Mesenchymal stem cell (in vitro differentiated cells and primary cell): Measurements from ENCODE around the gene SCRG1.

Experiments
- DNase-seq: peaks from one replicate; pipeline ENCODE4 v3.0.0-alpha.2; 2013
- H2AFZ ChIP-seq: one replicate; pipeline ENCODE4 v1.6.1; 2013; ENCODE audit warnings: low read depth, mild to moderate bottlenecking, control low read depth, inconsistent platforms, low read length, moderate library complexity
- H2AK5ac ChIP-seq: 2 replicates; pipeline ENCODE4 v1.6.1; 2013; ENCODE audit warnings: low read length, moderate library complexity, mild to moderate bottlenecking, inconsistent platforms; ENCODE audit not compliant: severe bottlenecking
- H2BK120ac ChIP-seq: one replicate; pipeline ENCODE4 v1.6.1; 2013; ENCODE audit warnings: low read depth, mild to moderate bottlenecking, inconsistent platforms, low read length, moderate library complexity
- H2BK12ac ChIP-seq, 2 experiments: one replicate each; pipeline ENCODE4 v1.6.1; 2013; ENCODE audit warnings: inconsistent platforms in 2 of 2, low read length in 2 of 2, mild to moderate bottlenecking in 2 of 2, moderate library complexity in 2 of 2, control low read depth in 1 of 2
- H2BK15ac ChIP-seq: one replicate; pipeline ENCODE4 v1.6.1; 2013; ENCODE audit warnings: mild to moderate bottlenecking, low read depth, inconsistent platforms; ENCODE audit not compliant: poor library complexity, severe bottlenecking
- H2BK5ac ChIP-seq: 2 replicates; pipeline ENCODE4 v1.6.1; 2013; ENCODE audit warnings: low read depth, mild to moderate bottlenecking, low read length, control low read depth, inconsistent platforms; ENCODE audit not compliant: poor library complexity, severe bottlenecking
- H3K14ac ChIP-seq, 2 experiments: one replicate each; pipeline ENCODE4 v1.6.1; 2013; ENCODE audit warnings: inconsistent platforms in 2 of 2, low read length in 2 of 2, control low read depth in 1 of 2, mild to moderate bottlenecking in 1 of 2, moderate library complexity in 1 of 2
- H3K18ac ChIP-seq, 2 experiments: one replicate each; pipeline ENCODE4 v1.6.1; 2013; ENCODE audit warnings: inconsistent platforms in 2 of 2, low read length in 2 of 2, control low read depth in 1 of 2, low read depth in 1 of 2, mild to moderate bottlenecking in 1 of 2
- H3K23ac ChIP-seq, 2 experiments: one replicate each; pipeline ENCODE4 v1.6.1; 2013; ENCODE audit warnings: inconsistent platforms in 2 of 2, low read length in 2 of 2, mild to moderate bottlenecking in 2 of 2, moderate library complexity in 2 of 2, control low read depth in 1 of 2
- H3K27ac ChIP-seq: 2 replicates; pipeline ENCODE4 v1.5.1; 2013; ENCODE audit warnings: mild to moderate bottlenecking, moderate library complexity, low read length, control low read depth, inconsistent platforms; ENCODE audit not compliant: poor library complexity, severe bottlenecking
- H3K27me3 ChIP-seq, 2 experiments: 2 replicates each; pipeline versions ENCODE4 v1.6.1 to v1.7.0; 2013; ENCODE audit warnings: low read length in 2 of 2, mild to moderate bottlenecking in 2 of 2, moderate library complexity in 2 of 2, control low read depth in 1 of 2, inconsistent platforms in 1 of 2; ENCODE audit not compliant: control insufficient read depth in 1 of 2, insufficient read depth in 1 of 2
- H3K36me3 ChIP-seq, 2 experiments: 2 replicates each; pipeline versions ENCODE4 v1.6.1 to v1.7.0; 2013; ENCODE audit warnings: low read length in 2 of 2, control low read depth in 1 of 2, inconsistent platforms in 1 of 2, low read depth in 1 of 2, mild to moderate bottlenecking in 1 of 2; ENCODE audit not compliant: insufficient read depth in 2 of 2, control insufficient read depth in 1 of 2
- H3K4ac ChIP-seq, 2 experiments: one replicate each; pipeline ENCODE4 v1.6.1; 2013; ENCODE audit warnings: inconsistent platforms in 2 of 2, low read length in 2 of 2, mild to moderate bottlenecking in 2 of 2, moderate library complexity in 2 of 2, control low read depth in 1 of 2, low read depth in 1 of 2
- H3K4me1 ChIP-seq: 2 replicates; pipeline ENCODE4 v1.6.1; 2013; ENCODE audit warnings: low read depth, low read length, control low read depth; ENCODE audit not compliant: control insufficient read depth, insufficient read depth
- H3K4me2 ChIP-seq: 2 replicates; pipeline ENCODE4 v1.6.1; 2013; ENCODE audit warnings: low read length, mild to moderate bottlenecking, inconsistent platforms; ENCODE audit not compliant: poor library complexity, severe bottlenecking
- H3K4me3 ChIP-seq, 2 experiments: 2 replicates each; pipeline versions ENCODE4 v1.5.1 to v1.7.0; 2013; ENCODE audit warnings: low read length in 2 of 2, mild to moderate bottlenecking in 2 of 2, control low read depth in 1 of 2, low read depth in 1 of 2; ENCODE audit not compliant: insufficient read depth in 1 of 2
- H3K79me1 ChIP-seq: replicated peaks from 2 replicates; pipeline ENCODE4 v1.6.1; 2013; ENCODE audit warnings: mild to moderate bottlenecking, control low read depth, low read length, inconsistent platforms; ENCODE audit not compliant: poor library complexity, severe bottlenecking
- H3K9ac ChIP-seq: 2 replicates; pipeline ENCODE4 v1.7.0; 2013; ENCODE audit warnings: mild to moderate bottlenecking, low read length, moderate library complexity
- H3K9me3 ChIP-seq: 2 replicates; pipeline ENCODE4 v1.7.0; 2013; ENCODE audit warnings: mild to moderate bottlenecking, low read length; ENCODE audit not compliant: control insufficient read depth
- H4K8ac ChIP-seq: one replicate; pipeline ENCODE4 v1.6.1; 2013; ENCODE audit warnings: inconsistent platforms, mild to moderate bottlenecking, low read length, moderate library complexity
- H4K91ac ChIP-seq: one replicate; pipeline ENCODE4 v1.6.1; 2013; ENCODE audit warnings: mild to moderate bottlenecking, low read length, inconsistent platforms
- WGBS: methylation state at CpG from one replicate; pipeline ENCODE4 v1.1.7; 2013; ENCODE audit warnings: mixed read lengths; 5-methylcytosine and 5-hydroxymethylcytosine counted together

SCRG1 gene

GRCh38 chr4:173404296-173404865 is 5.5 kb upstream of the SCRG1 start:
- H3K27me3 ChIP-seq, result no peaks in the 10 kb centered on the region
- H3K27ac ChIP-seq, result no peak overlapping the region
- H2AK5ac ChIP-seq, result no peak overlapping the region
- H2BK15ac ChIP-seq, result no peak overlapping the region
- H3K4me1 ChIP-seq, result peaks cover 3% of the 10 kb centered on the region
- H3K9me3 ChIP-seq, result no peaks in the 10 kb centered on the region
- H3K4me2 ChIP-seq, result no peak overlapping the region
- no peak overlapping the region for H2BK120ac ChIP-seq
- no peaks in the 10 kb centered on the region for H3K79me1 ChIP-seq
- H3K4me3 ChIP-seq, result no peak overlapping the region
- H3K36me3 ChIP-seq, result peaks cover 0 to 29% of the 10 kb centered on the region in 2 experiments
- no peak overlapping the region for H4K91ac ChIP-seq
- DNase-seq, result no peak
- no peak overlapping the region for H2BK5ac ChIP-seq
- no peak overlapping the region for H3K4ac ChIP-seq
- no peak overlapping the region for H3K9ac ChIP-seq
- 96% methylated on average over 2 of the region's 3 CpGs for WGBS
- no peak overlapping the region for H2AFZ ChIP-seq
- no peak overlapping the region for H3K23ac ChIP-seq
- no peak overlapping the region for H4K8ac ChIP-seq
- no peak overlapping the region for H3K18ac ChIP-seq
- H3K14ac ChIP-seq, result no peak overlapping the region
- no peak overlapping the region for H2BK12ac ChIP-seq

DNA sequence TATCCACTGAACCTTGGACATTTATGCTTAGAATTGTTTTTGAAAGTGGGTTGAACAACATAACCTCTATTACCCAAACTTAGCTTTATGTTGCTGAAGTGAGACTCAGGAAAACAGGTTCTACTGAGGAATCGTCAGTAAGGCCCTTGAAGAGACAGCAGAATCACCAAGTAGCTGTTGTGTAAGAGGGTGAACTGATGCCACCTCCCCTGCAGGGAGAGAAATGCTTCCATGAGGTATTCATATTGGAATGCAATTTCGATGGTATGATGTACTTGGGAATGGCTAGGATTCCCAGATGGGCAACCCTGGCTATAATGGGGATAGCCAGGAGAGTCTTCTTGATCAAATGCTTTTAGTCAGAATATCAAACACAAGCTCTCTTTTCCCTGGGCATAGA is 4.1 kb upstream of the SCRG1 start:
- H3K79me1 ChIP-seq, result no peaks in the 10 kb centered on the region
- no peak overlapping the region for H3K27ac ChIP-seq
- H2BK15ac ChIP-seq, result no peak overlapping the region
- H3K4ac ChIP-seq, result no peak overlapping the region
- H3K4me3 ChIP-seq, result no peak overlapping the region
- no peak overlapping the region for H3K14ac ChIP-seq
- no peaks in the 10 kb centered on the region for H3K27me3 ChIP-seq
- WGBS, result 70% methylated on average over 2 of the region's 2 CpGs
- H3K23ac ChIP-seq, result no peak overlapping the region
- no peak overlapping the region for H2AK5ac ChIP-seq
- peak; percentile 7 for DNase-seq
- H3K4me2 ChIP-seq, result no peak overlapping the region
- H2BK12ac ChIP-seq, result no peak overlapping the region
- peaks cover 0 to 29% of the 10 kb centered on the region in 2 experiments for H3K36me3 ChIP-seq
- H2BK120ac ChIP-seq, result no peak overlapping the region
- no peaks in the 10 kb centered on the region for H3K9me3 ChIP-seq
- H3K4me1 ChIP-seq, result peaks cover 3% of the 10 kb centered on the region
- no peak overlapping the region for H4K8ac ChIP-seq
- H2BK5ac ChIP-seq, result no peak overlapping the region
- H3K18ac ChIP-seq, result no peak overlapping the region
- H4K91ac ChIP-seq, result no peak overlapping the region
- no peak overlapping the region for H3K9ac ChIP-seq
- H2AFZ ChIP-seq, result no peak overlapping the region

GRCh38 chr4:173401063-173401462 is 2.1 kb upstream of the SCRG1 start:
- H3K14ac ChIP-seq, result no peak overlapping the region
- no peak overlapping the region for H3K4me3 ChIP-seq
- H4K8ac ChIP-seq, result no peak overlapping the region
- H2AK5ac ChIP-seq, result no peak overlapping the region
- H3K4ac ChIP-seq, result no peak overlapping the region
- no peak overlapping the region for H3K27ac ChIP-seq
- H3K23ac ChIP-seq, result no peak overlapping the region
- no peak for DNase-seq
- H3K18ac ChIP-seq, result no peak overlapping the region
- no peak overlapping the region for H2AFZ ChIP-seq
- 94% methylated on average over 3 of the region's 4 CpGs for WGBS
- no peak overlapping the region for H4K91ac ChIP-seq
- H3K4me2 ChIP-seq, result no peak overlapping the region
- H3K79me1 ChIP-seq, result no peaks in the 10 kb centered on the region
- H2BK120ac ChIP-seq, result no peak overlapping the region
- H3K36me3 ChIP-seq, result peaks cover 0 to 23% of the 10 kb centered on the region in 2 experiments
- no peaks in the 10 kb centered on the region for H3K9me3 ChIP-seq
- peaks cover 3% of the 10 kb centered on the region for H3K4me1 ChIP-seq
- H2BK5ac ChIP-seq, result no peak overlapping the region
- H2BK15ac ChIP-seq, result no peak overlapping the region
- H2BK12ac ChIP-seq, result no peak overlapping the region
- H3K27me3 ChIP-seq, result no peaks in the 10 kb centered on the region
- H3K9ac ChIP-seq, result no peak overlapping the region

- DNase-seq, result no peak
- Histone ChIP-seq H4K91ac (no peak overlapping the region), H2AFZ (no peak overlapping the region), H3K9ac (peak overlapping the region; percentile 9), H3K36me3 (peaks cover 0 to 19% of the 10 kb centered on the region in 2 experiments), H3K4ac (no peak overlapping the region), H2BK120ac (no peak overlapping the region), H2BK12ac (no peak overlapping the region), H4K8ac (no peak overlapping the region), H2BK5ac (no peak overlapping the region), H3K9me3 (peaks cover 4% of the 10 kb centered on the region), H3K4me2 (no peak overlapping the region), H3K4me3 (no peak overlapping the region), H3K14ac (no peak overlapping the region), H2BK15ac (no peak overlapping the region), H3K4me1 (peaks cover 2% of the 10 kb centered on the region), H3K18ac (no peak overlapping the region), H3K79me1 (no peaks in the 10 kb centered on the region), H3K27me3 (no peaks in the 10 kb centered on the region), H3K23ac (no peak overlapping the region), H3K27ac (no peak overlapping the region), H2AK5ac (no peak overlapping the region)
Observed at GRCh38 chr4:173398220-173398619, 696 bp downstream of the SCRG1 start.
